Subcutaneous adipose tissue (tissue), 4 donors: ENCODE results near the gene ABCC8. TPM values are rescaled to one million over a fixed set of nuclear protein-coding genes. Genes with fewer than 3 reads are reported as not detected.

Experiments used
- total RNA-seq, 4 donors: library from RNA; depleted of rRNA; stranded (reverse); fragments of >200 nt; gene quantifications; one replicate each; pipeline ENCODE4 v1.1.0, GENCODE V29; 2016
- TF ChIP-seq, protein P1 (sequence below): fragments of 450-650 bp; IDR thresholded peaks from one replicate; pipeline ENCODE4 v1.5.1; 2016; ENCODE audit warnings: low read depth, mild to moderate bottlenecking, control low read depth, antibody characterized with exemption, moderate library complexity

The ABCC8 gene
- total RNA-seq, 4 donors from 2014 or later: 0.16 to 0.51 TPM; not detected in 2

GRCh38 chr11:17431139-17431538 lies 45.5 kb downstream of the ABCC8 start:
- TF ChIP-seq, protein P1, sequence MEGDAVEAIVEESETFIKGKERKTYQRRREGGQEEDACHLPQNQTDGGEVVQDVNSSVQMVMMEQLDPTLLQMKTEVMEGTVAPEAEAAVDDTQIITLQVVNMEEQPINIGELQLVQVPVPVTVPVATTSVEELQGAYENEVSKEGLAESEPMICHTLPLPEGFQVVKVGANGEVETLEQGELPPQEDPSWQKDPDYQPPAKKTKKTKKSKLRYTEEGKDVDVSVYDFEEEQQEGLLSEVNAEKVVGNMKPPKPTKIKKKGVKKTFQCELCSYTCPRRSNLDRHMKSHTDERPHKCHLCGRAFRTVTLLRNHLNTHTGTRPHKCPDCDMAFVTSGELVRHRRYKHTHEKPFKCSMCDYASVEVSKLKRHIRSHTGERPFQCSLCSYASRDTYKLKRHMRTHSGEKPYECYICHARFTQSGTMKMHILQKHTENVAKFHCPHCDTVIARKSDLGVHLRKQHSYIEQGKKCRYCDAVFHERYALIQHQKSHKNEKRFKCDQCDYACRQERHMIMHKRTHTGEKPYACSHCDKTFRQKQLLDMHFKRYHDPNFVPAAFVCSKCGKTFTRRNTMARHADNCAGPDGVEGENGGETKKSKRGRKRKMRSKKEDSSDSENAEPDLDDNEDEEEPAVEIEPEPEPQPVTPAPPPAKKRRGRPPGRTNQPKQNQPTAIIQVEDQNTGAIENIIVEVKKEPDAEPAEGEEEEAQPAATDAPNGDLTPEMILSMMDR: no peak

DNA sequence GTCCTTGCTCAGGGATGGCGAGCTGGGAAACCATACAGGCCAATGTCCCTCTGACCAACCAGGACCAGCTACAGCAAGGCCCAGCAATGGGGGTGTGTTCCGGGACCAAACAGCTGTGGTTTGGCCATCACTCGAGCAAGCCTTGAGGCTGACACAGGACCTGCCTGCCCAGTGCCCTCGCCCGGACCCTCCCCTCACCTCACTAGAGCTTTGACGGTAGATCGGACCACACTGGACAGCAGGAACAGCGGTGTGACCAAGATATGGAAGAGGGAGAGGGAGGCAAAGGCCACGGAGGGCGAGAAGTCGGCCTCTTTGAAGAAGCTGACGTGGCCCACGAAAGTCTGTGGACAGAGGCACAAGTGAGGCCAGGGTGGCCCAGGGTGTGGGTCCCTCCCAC lies 46.0 kb downstream of the ABCC8 start:
- TF ChIP-seq, protein P1: no peak

- TF ChIP-seq, protein P1: no peak
Observed at GRCh38 chr11:17428925-17429324, 47.7 kb downstream of the ABCC8 start.

DNA sequence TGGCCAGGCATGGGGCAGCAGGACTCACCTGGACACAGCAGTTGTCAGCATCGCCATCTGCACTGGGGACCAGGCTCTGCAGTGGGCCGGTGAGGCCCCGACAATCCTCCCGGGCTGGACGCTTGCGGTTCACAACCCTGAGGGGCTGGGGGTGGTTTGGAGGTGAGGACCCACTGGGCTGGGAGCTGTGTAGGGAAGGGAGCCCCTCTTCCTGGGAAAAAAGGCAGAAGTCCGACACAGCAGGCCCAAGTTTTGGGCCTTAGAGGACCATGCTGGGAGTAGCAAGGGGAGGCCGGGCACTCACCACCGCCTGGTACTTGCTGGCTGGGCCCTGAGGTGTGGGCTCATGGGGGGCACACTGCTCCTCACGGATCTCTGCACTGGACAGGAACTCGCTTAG lies 48.4 kb downstream of the ABCC8 start:
- TF ChIP-seq, protein P1: no peak

- TF ChIP-seq, protein P1: no peak
Observed at GRCh38 chr11:17423533-17424310, 52.9 kb downstream of the ABCC8 start.

GRCh38 chr11:17421781-17422180 lies 54.9 kb downstream of the ABCC8 start:
- TF ChIP-seq, protein P1: no peak

DNA sequence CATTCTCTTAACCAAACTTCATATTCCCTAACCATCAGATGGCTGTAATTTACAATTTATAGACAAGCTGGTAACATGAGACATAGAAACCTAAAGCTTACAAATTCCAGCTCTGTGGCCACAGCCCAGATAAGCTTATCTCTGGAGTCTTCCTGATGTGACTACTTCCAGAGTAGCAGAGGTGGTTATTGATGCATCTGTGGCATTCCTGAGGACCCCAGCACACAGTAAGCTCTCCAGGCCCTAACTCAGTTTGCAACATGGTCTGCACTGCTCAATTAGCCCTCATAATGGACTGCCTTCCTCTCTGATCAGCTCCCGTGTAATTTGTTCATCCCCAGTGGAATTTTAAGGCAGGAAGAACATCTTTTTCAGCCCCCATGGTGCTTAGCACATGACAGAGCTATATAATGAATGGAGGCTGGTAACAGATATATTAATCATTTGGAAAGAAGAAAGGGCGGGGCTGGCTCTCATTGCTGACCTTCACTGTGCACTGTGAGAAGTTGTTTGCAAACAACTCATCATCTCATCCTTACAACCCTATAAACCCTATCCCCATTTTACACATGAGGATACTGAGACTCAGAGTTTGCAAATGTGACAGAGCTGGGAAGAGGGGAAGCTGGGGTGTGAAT lies 58.1 kb downstream of the ABCC8 start:
- TF ChIP-seq, protein P1: no peak
